ACHN (cell line): Measurements from ENCODE around the gene IL15.
"Not testable (repeated sequence)": the region's sequence is repeated elsewhere in the genome, so short reads cannot be mapped to it uniquely, and the experiment has no call there.

Experiments
- DNase-seq: peaks from one replicate; pipeline ENCODE4 v3.0.0-alpha.2; 2015
- in situ Hi-C: cut with HindIII; loops from 2 replicates; pipeline ENCODE4 v1.10.0; 2017; ENCODE audit warnings: low sequenced_read_pairs, low pct_ligation_motif_present, low pct_unique_long_range_greater_than_20kb

IL15 gene

GRCh38 chr4:141686146-141686775 lies 49.9 kb downstream of the IL15 start:
- in situ Hi-C loops, result no loop called here
- DNase-seq, result no peak

GRCh38 chr4:141686879-141687278 lies 50.5 kb downstream of the IL15 start:
- in situ Hi-C loops, result no loop called here
- DNase-seq, result no peak

- in situ Hi-C loops, DNase-seq: not testable (repeated sequence)
Measured at GRCh38 chr4:141689726-141690296, 53.4 kb downstream of the IL15 start.

- in situ Hi-C loops, DNase-seq: not testable (repeated sequence)
Measured at GRCh38 chr4:141691247-141691646, 54.9 kb downstream of the IL15 start.

GRCh38 chr4:141692081-141692480 lies 55.7 kb downstream of the IL15 start:
- DNase-seq, result no peak
- in situ Hi-C loops, result no loop called here

- in situ Hi-C loops, result no loop called here
- DNase-seq, result no peak
Measured at GRCh38 chr4:141697116-141697515, 60.7 kb downstream of the IL15 start.

- DNase-seq, result no peak
- in situ Hi-C loops, result no loop called here
Measured at GRCh38 chr4:141702472-141703182, 66.2 kb downstream of the IL15 start.

GRCh38 chr4:141703497-141703896 lies 67.1 kb downstream of the IL15 start:
- in situ Hi-C loops, result no loop called here
- DNase-seq, result no peak

GRCh38 chr4:141705048-141705746 lies 68.8 kb downstream of the IL15 start:
- DNase-seq, result no peak

GRCh38 chr4:141705747-141706377 lies 69.5 kb downstream of the IL15 start:
- DNase-seq, result no peak
- in situ Hi-C loops, result no loop called here

More at GRCh38 chr4:141705048-141705746, 68.8 kb downstream of the IL15 start:
- in situ Hi-C loops, result no loop called here

GRCh38 chr4:141706445-141706844 lies 70.1 kb downstream of the IL15 start:
- in situ Hi-C loops, result no loop called here
- DNase-seq, result no peak

- DNase-seq, result peak; percentile 17
- in situ Hi-C loops, result no loop called here
Measured at GRCh38 chr4:141711211-141711610, 74.8 kb downstream of the IL15 start.

GRCh38 chr4:141713185-141713584 lies 76.8 kb downstream of the IL15 start:
- peak; percentile 14 for DNase-seq
- in situ Hi-C loops, result no loop called here

- in situ Hi-C loops, result no loop called here
- DNase-seq, result peak; percentile 67
Measured at GRCh38 chr4:141713771-141714445, 77.5 kb downstream of the IL15 start.

- in situ Hi-C loops, result no loop called here
Measured at GRCh38 chr4:141719585-141719984, 83.2 kb downstream of the IL15 start.

GRCh38 chr4:141721174-141721573 lies 84.8 kb downstream of the IL15 start:
- DNase-seq, result no peak
- in situ Hi-C loops, result no loop called here

More at GRCh38 chr4:141719585-141719984, 83.2 kb downstream of the IL15 start:
- DNase-seq, result no peak

- no peak for DNase-seq
- in situ Hi-C loops, result no loop called here
Measured at GRCh38 chr4:141724646-141725045, 88.3 kb downstream of the IL15 start.

GRCh38 chr4:141727420-141727819 lies 91.0 kb downstream of the IL15 start:
- no peak for DNase-seq
- in situ Hi-C loops, result no loop called here
